BLaER1 treated with 17β-estradiol and CSF1 and Interleukin-3, amounts not matched to agents 10 nM and 100 nM (cell line): ENCODE results near the gene MDC1.
A peak's percentile ranks its signal among the peaks of the same experiment; 100 is the strongest.

Experiments
- H3K27ac ChIP-seq, 11 experiments: shearing (Covaris generic); formaldehyde crosslinking; 2 replicates each; pipeline ENCODE4 v1.8.1; 2022
- H3K27me3 ChIP-seq, 11 experiments: shearing (Covaris generic); formaldehyde crosslinking; 2 replicates each; pipeline ENCODE4 v1.8.1; 2022
- H3K36me3 ChIP-seq, 11 experiments: shearing (Covaris generic); formaldehyde crosslinking; 2 replicates each; pipeline ENCODE4 v1.8.1; 2022
- H3K4me1 ChIP-seq, 10 experiments: shearing (Covaris generic); formaldehyde crosslinking; 2 replicates each; pipeline ENCODE4 v1.8.1; 2022
- H3K4me2 ChIP-seq, 11 experiments: shearing (Covaris generic); formaldehyde crosslinking; 2 replicates each; pipeline ENCODE4 v1.8.1; 2022
- H3K4me3 ChIP-seq, 10 experiments: shearing (Covaris generic); formaldehyde crosslinking; 2 replicates each; pipeline ENCODE4 v1.8.1; 2022
- H3K9ac ChIP-seq, 11 experiments: shearing (Covaris generic); formaldehyde crosslinking; 2 replicates each; pipeline ENCODE4 v1.8.1; 2022
- H3K9me3 ChIP-seq, 11 experiments: shearing (Covaris generic); formaldehyde crosslinking; replicated peaks in 1 of 11; 2 replicates each; pipeline ENCODE4 v1.8.1; 2022
- H4K20me1 ChIP-seq, 11 experiments: shearing (Covaris generic); formaldehyde crosslinking; 2 replicates each; pipeline ENCODE4 v1.8.1; 2022
- Cebpa-rat ChIP-seq, 11 experiments: shearing (Covaris generic); IDR thresholded peaks; 2 replicates each; pipeline ENCODE4 v1.8.1; 2022

Gene MDC1

GRCh38 chr6:30749554-30750378 lies 32.7 kb upstream of the MDC1 start:
- H3K36me3 ChIP-seq = no peaks in the 10 kb centered on the region
- H3K4me1 ChIP-seq = peaks cover 26 to 96% (median 62%) of the 10 kb centered on the region in 10 experiments
- H3K27me3 ChIP-seq = no peaks in the 10 kb centered on the region
- no peak for TF ChIP-seq Cebpa-rat (IDR thresholded peaks at IDR 0.05)
- no peaks in the 10 kb centered on the region for H4K20me1 ChIP-seq
- peak overlapping the region in 5 of 11 experiments; percentile 59 to 87 (median 82); a peak in 10 of 22 replicates for H3K4me2 ChIP-seq
- no peaks in the 10 kb centered on the region for H3K9me3 ChIP-seq
- peak overlapping the region in 4 of 11 experiments; percentile 5 to 44 (median 24); a peak in 3 of 22 replicates for H3K27ac ChIP-seq
- H3K9ac ChIP-seq = peak overlapping the region in 2 of 11 experiments; percentile 31 to 47; a peak in 2 of 22 replicates
- no peak overlapping the region for H3K4me3 ChIP-seq

- H4K20me1 ChIP-seq = peaks cover 1 to 3% (median 2%) of the 10 kb centered on the region in 11 experiments; a peak in 17 of 22 replicates
- peak overlapping the region in 8 of 11 experiments; percentile 21 to 87 (median 66); a peak in 16 of 22 replicates for H3K4me2 ChIP-seq
- peak overlapping the region in 4 of 11 experiments; percentile 13 to 31 (median 18); a peak in 4 of 22 replicates for H3K27ac ChIP-seq
- H3K36me3 ChIP-seq = peaks cover 0 to 2% (median under 1%) of the 10 kb centered on the region in 11 experiments; a peak in 12 of 22 replicates
- peaks cover 29 to 92% (median 64%) of the 10 kb centered on the region in 10 experiments for H3K4me1 ChIP-seq
- no peaks in the 10 kb centered on the region for H3K27me3 ChIP-seq
- no peak overlapping the region for H3K4me3 ChIP-seq
- peaks cover 0 to under 1% (median 0%) of the 10 kb centered on the region in 11 experiments; a peak in 1 of 22 replicates for H3K9me3 ChIP-seq
- TF ChIP-seq Cebpa-rat (IDR thresholded peaks at IDR 0.05) = no peak
- 0 out of 22 replicates have a peak overlapping the region, but pooled peaks of 1 of the 11 experiments have one; percentile 31 for H3K9ac ChIP-seq
Measured at GRCh38 chr6:30748851-30749540, 31.9 kb upstream of the MDC1 start.

GRCh38 chr6:30747902-30748769 lies 31.1 kb upstream of the MDC1 start:
- Histone ChIP-seq H3K4me3 (no peak overlapping the region), H3K27ac (peak overlapping the region in 4 of 11 experiments; percentile 17 to 31 (median 22); a peak in 3 of 22 replicates), H3K4me2 (peak overlapping the region in 8 of 11 experiments; percentile 1 to 87 (median 66); a peak in 13 of 22 replicates), H3K27me3 (no peaks in the 10 kb centered on the region), H3K4me1 (peaks cover 25 to 84% (median 60%) of the 10 kb centered on the region in 10 experiments), H3K9ac (peak overlapping the region in 1 of 11 experiments; percentile 10; a peak in 1 of 22 replicates), H3K9me3 (peaks cover 0 to 7% (median 0%) of the 10 kb centered on the region in 11 experiments; a peak in 5 of 22 replicates), H3K36me3 (peaks cover 0 to 11% (median 9%) of the 10 kb centered on the region in 11 experiments; a peak in 21 of 22 replicates), H4K20me1 (peaks cover 10 to 12% (median 11%) of the 10 kb centered on the region in 11 experiments; a peak in 18 of 22 replicates)
- no peak for TF ChIP-seq Cebpa-rat (IDR thresholded peaks at IDR 0.05)

- no peak for TF ChIP-seq Cebpa-rat (IDR thresholded peaks at IDR 0.05)
- Histone ChIP-seq H3K9me3 (peaks cover 0 to 7% (median 0%) of the 10 kb centered on the region in 11 experiments; a peak in 5 of 22 replicates), H3K36me3 (peaks cover 0 to 15% (median 12%) of the 10 kb centered on the region in 11 experiments; a peak in 21 of 22 replicates), H3K27ac (peak overlapping the region in 1 of 11 experiments; percentile 26; a peak in 1 of 22 replicates), H4K20me1 (peaks cover 11 to 15% (median 13%) of the 10 kb centered on the region in 11 experiments; a peak in 18 of 22 replicates), H3K4me2 (peak overlapping the region in 6 of 11 experiments; percentile 53 to 87 (median 78); a peak in 10 of 22 replicates), H3K4me3 (no peak overlapping the region), H3K4me1 (peaks cover 17 to 76% (median 51%) of the 10 kb centered on the region in 10 experiments), H3K9ac (no peak overlapping the region), H3K27me3 (no peaks in the 10 kb centered on the region)
Measured at GRCh38 chr6:30747300-30747687, 30.2 kb upstream of the MDC1 start.

- Histone ChIP-seq H3K4me2 (peak within 1 kb of the TSS; percentile 59 to 97 (median 81)), H3K4me3 (peak within 1 kb of the TSS; percentile 79 to 99 (median 94)), H3K27ac (peak within 1 kb of the TSS; percentile 89 to 99 (median 98)), H3K9ac (peak within 1 kb of the TSS; percentile 92 to 100 (median 99)), H3K27me3 (no peaks in the 10 kb centered on the region), H4K20me1 (peaks cover 11 to 40% (median 24%) of the 10 kb centered on the region in 11 experiments; a peak in 20 of 22 replicates), H3K9me3 (peaks cover 0 to 7% (median 0%) of the 10 kb centered on the region in 11 experiments; a peak in 5 of 22 replicates), H3K4me1 (peaks cover 30 to 73% (median 63%) of the 10 kb centered on the region in 10 experiments), H3K36me3 (peaks cover 19 to 39% (median 34%) of the 10 kb centered on the region in 11 experiments)
- TF ChIP-seq Cebpa-rat (IDR thresholded peaks at IDR 0.05) = no peak
Measured at GRCh38 chr6:30744054-30744805, 27.1 kb upstream of the MDC1 start, which contains the start of gene IER3. Gene IER3, minus strand, starts transcription at chr6:30744547. Its CDS starts 29 bp downstream, at chr6:30744518.

GRCh38 chr6:30743099-30744053 lies 26.3 kb upstream of the MDC1 start:
- TF ChIP-seq Cebpa-rat (IDR thresholded peaks at IDR 0.05) = no peak; a peak in 2 of 22 replicates
- H3K36me3 ChIP-seq = peaks cover 28 to 48% (median 42%) of the 10 kb centered on the region in 11 experiments
- peak overlapping the region; percentile 89 to 99 (median 98) for H3K27ac ChIP-seq
- peaks cover 0 to 7% (median 0%) of the 10 kb centered on the region in 11 experiments; a peak in 5 of 22 replicates for H3K9me3 ChIP-seq
- H3K9ac ChIP-seq = peak overlapping the region; percentile 92 to 100 (median 99)
- H3K4me3 ChIP-seq = peak overlapping the region; percentile 79 to 99 (median 94)
- H3K4me1 ChIP-seq = peaks cover 38 to 73% (median 63%) of the 10 kb centered on the region in 10 experiments
- peaks cover 11 to 49% (median 33%) of the 10 kb centered on the region in 11 experiments; a peak in 20 of 22 replicates for H4K20me1 ChIP-seq
- H3K4me2 ChIP-seq = peak overlapping the region; percentile 54 to 97 (median 80); a peak in 21 of 22 replicates
- H3K27me3 ChIP-seq = no peaks in the 10 kb centered on the region
